Measurements from ENCODE around the gene MUC5B. TPM values are rescaled to one million over a fixed set of nuclear protein-coding genes. Genes with fewer than 3 reads are reported as not detected.

MUC5B gene
- total RNA-seq, 1 donor, result not detected

DNA sequence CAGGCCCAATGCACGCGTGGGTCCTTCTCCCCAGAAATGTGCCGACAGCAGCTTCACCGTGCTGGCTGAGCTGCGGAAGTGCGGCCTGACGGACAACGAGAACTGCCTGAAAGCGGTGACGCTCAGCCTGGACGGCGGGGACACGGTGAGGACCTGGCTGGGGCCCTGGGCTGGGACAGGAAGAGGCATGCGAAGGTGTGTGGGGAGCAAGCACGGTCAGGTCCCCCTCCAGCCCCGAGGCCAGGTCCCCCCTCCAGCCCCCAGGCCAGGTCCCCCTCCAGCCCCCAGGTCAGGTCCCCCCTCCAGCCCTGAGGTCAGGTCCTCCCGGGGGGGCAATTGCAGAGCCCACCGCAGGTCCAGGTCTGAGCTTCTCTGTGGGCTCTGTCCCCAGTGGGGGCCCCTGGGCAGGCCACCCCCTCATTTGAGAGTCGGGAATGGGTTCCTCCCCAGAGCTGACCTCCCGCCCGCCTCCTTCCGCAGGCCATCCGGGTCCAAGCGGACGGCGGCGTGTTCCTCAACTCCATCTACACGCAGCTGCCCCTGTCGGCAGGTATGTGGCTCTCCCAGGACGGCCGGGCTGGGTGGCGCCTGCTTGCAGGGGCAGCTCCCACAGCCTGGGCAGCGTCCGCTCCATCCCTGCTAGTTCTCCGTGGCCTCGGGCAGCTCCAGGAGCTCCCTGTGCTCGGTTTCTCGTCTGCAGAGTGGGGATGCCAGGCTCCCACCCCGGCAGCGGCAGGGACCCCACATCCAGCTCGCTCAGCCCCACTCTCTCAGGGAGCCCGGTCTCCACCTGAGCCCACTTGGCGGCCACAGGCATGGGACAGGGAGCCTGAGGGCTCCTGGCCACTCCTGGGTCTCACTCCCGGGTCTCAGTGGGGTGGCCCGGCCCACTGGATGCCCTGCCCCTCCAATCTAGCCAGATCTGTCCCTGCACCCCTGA is 7.9 kb downstream of the MUC5B start:
- no peak for DNase-seq (ENCODE audit: low read depth)
- no peak overlapping the region for H3K4me3 ChIP-seq (ENCODE audit: low read depth, low read length)
- no peak for TF ChIP-seq CTCF (IDR thresholded peaks at IDR 0.05; ENCODE audit: insufficient read depth, low read length)

DNA sequence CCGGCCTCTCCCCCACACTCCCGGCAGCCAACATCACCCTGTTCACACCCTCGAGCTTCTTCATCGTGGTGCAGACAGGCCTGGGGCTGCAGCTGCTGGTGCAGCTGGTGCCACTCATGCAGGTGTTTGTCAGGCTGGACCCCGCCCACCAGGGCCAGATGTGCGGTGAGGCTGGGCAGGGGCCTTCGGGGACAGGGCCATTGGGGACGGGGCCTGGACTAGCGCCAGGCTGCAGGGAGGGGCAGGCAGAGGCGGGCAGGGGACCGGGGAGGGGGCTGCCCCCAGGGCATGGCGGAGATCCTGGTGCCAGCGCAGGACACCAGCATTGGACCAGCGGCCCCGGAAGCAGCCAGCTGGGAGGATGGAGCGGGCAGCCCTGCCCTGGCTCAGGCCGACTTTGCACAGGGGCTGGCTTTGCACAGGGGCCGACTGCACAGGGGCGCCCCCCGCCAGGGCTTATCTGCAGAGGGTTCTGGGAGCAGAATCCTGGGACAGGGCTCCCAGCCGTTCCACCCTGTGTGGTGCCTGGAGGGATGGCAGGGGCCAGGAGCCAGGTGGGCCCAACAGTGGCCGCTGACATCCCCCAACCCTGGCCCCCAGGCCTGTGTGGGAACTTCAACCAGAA is 8.6 kb downstream of the MUC5B start:
- no peak for DNase-seq (ENCODE audit: low read depth)
- TF ChIP-seq CTCF (IDR thresholded peaks at IDR 0.05; ENCODE audit: insufficient read depth, low read length), result no peak

GRCh38 chr11:1232021-1232882 is 9.4 kb downstream of the MUC5B start:
- no peak for TF ChIP-seq CTCF (IDR thresholded peaks at IDR 0.05; ENCODE audit: insufficient read depth, low read length)
- no peak for DNase-seq (ENCODE audit: low read depth)
- no peak overlapping the region for H3K4me3 ChIP-seq (ENCODE audit: low read depth, low read length)

More for the DNA sequence above, 8.6 kb downstream of the MUC5B start:
- H3K4me3 ChIP-seq (ENCODE audit: low read depth, low read length), result no peak overlapping the region

- no peak for DNase-seq (ENCODE audit: low read depth)
- H3K4me3 ChIP-seq (ENCODE audit: low read depth, low read length), result no peak overlapping the region
- TF ChIP-seq CTCF (IDR thresholded peaks at IDR 0.05; ENCODE audit: insufficient read depth, low read length), result no peak
These were observed 10.0 kb downstream of the MUC5B start for GRCh38 chr11:1232883-1233321.

DNA sequence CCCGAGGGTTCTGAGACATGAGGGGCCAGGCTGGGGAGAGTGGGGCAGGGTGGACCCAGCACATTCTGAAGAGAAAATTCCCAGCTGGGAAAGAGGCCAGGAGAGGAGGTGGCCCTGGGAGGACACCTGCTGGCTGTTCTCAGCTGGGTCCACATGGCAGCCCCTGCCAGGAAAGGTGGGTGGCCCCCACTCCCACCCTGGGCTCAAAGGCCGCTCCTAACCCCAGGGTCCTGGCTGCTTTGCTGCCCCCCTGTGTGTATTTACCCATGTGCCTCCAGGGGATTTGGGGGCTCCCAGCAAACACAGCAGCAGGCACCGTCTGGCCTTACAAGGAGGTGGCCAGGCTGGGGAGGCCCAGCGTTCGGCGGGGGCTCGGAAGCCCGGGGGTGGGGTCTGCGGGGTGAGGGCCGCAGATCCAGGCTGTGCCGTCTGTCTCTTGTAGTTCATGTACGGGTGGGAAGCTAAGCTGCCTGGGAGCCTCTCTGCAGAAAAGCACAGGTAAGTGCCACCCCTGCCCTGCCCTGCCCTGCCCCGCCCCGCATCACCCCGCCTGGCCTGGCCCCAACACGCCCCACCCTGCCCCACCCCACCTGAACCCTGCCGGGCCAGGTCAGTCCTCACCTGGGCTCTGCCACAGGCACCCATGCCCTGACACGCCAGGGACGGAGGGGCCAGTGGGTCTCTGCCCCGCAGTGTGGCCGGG is 10.6 kb downstream of the MUC5B start:
- no peak for DNase-seq (ENCODE audit: low read depth)
- no peak overlapping the region for H3K4me3 ChIP-seq (ENCODE audit: low read depth, low read length)
- no peak for TF ChIP-seq CTCF (IDR thresholded peaks at IDR 0.05; ENCODE audit: insufficient read depth, low read length)

All from fibroblast of the aortic adventitia (primary cell).